SK-N-SH (cell line): ENCODE data around the gene SLC43A3. TPM values are rescaled to one million over a fixed set of nuclear protein-coding genes. Genes with fewer than 3 reads are reported as not detected.

ENCODE experiments used
- CTCF ChIA-PET: fragments of 300-600, 350-600 bp; formaldehyde crosslinking; extraction: SDS; loops from one replicate; lab custom pipeline; 2021; lab: Yijun Ruan, JAX
- POLR2A ChIA-PET: fragments of 350-600 bp; sonication (Branson Sonifier 250); formaldehyde crosslinking; extraction: SDS; loops from one replicate; lab custom pipeline; 2020; ENCODE audit warnings: antibody characterized with exemption, inconsistent platforms; lab: Yijun Ruan, JAX
- DNase-seq: peaks from one replicate; pipeline ENCODE4 v3.0.0; 2012
- H2AFZ ChIP-seq: fragments of 200-600 bp; sonication (generic); 2 replicates; pipeline ENCODE4 v1.8.1; 2016; ENCODE audit warnings: antibody characterized with exemption, mild to moderate bottlenecking, low read depth
- H3F3A ChIP-seq: fragments of 200-600 bp; sonication (generic); replicated peaks from 2 replicates; pipeline ENCODE3; 2016; ENCODE audit warnings: antibody characterized with exemption, mild to moderate bottlenecking; ENCODE audit not compliant: insufficient read depth
- H3K27ac ChIP-seq, 2 experiments: fragments of 200-500 bp in 1 of 2; fragments of 200-600 bp in 1 of 2; sonication (Bioruptor generic) in 1 of 2; sonication (generic), shearing (Covaris generic) in 1 of 2; 2 replicates each; pipeline versions ENCODE4 v1.5.1 to v1.6.1; 2014 to 2016; ENCODE audit warnings: low read depth in 2 of 2, inconsistent platforms in 1 of 2, low read length in 1 of 2, mild to moderate bottlenecking in 1 of 2, mixed read lengths in 1 of 2
- H3K27me3 ChIP-seq: fragments of 200-600 bp; sonication (generic), shearing (Covaris generic); 2 replicates; pipeline ENCODE4 v1.6.1; 2016; ENCODE audit warnings: mixed run types; ENCODE audit not compliant: insufficient read depth
- H3K36me3 ChIP-seq, 2 experiments: fragments of 200-500 bp in 1 of 2; fragments of 200-600 bp in 1 of 2; sonication (Bioruptor generic) in 1 of 2; sonication (generic) in 1 of 2; replicated peaks in 1 of 2; 2 replicates each; pipeline versions ENCODE3 to v1.5.1; 2014 to 2016; ENCODE audit warnings: low read length in 1 of 2, mild to moderate bottlenecking in 1 of 2; ENCODE audit not compliant: insufficient read depth in 2 of 2, control insufficient read depth in 1 of 2
- H3K4me1 ChIP-seq, 2 experiments: fragments of 200-500 bp in 1 of 2; fragments of 200-600 bp in 1 of 2; sonication (Bioruptor generic) in 1 of 2; sonication (generic), shearing (Covaris generic) in 1 of 2; 2 replicates each; pipeline versions ENCODE4 v1.5.1 to v1.6.1; 2014 to 2016; ENCODE audit warnings: low read depth in 1 of 2, low read length in 1 of 2, mixed run types in 1 of 2; ENCODE audit not compliant: insufficient read depth in 2 of 2, control insufficient read depth in 1 of 2
- H3K4me2 ChIP-seq: fragments of 200-600 bp; sonication (generic), shearing (Covaris generic); 2 replicates; pipeline ENCODE4 v1.6.1; 2017; ENCODE audit warnings: mixed run types
- H3K4me3 ChIP-seq, 2 experiments: fragments of 200-500 bp in 1 of 2; fragments of 200-600 bp in 1 of 2; sonication (Bioruptor generic) in 1 of 2; sonication (generic), shearing (Covaris generic) in 1 of 2; 2 replicates each; pipeline versions ENCODE4 v1.5.1 to v1.8.1; 2014 to 2016; ENCODE audit warnings: low read depth in 2 of 2, inconsistent platforms in 1 of 2, low read length in 1 of 2, mild to moderate bottlenecking in 1 of 2, mixed read lengths in 1 of 2, moderate library complexity in 1 of 2
- H3K79me2 ChIP-seq: fragments of 200-600 bp; sonication (generic); 2 replicates; pipeline ENCODE4 v1.8.1; 2017; ENCODE audit warnings: mild to moderate bottlenecking; ENCODE audit not compliant: insufficient read depth
- H3K9ac ChIP-seq: fragments of 200-600 bp; sonication (generic); 2 replicates; pipeline ENCODE4 v1.6.1; 2017; ENCODE audit warnings: mixed run types
- H3K9me2 ChIP-seq: fragments of 200-600 bp; sonication (generic); 2 replicates; pipeline ENCODE4 v1.6.1; 2017; ENCODE audit warnings: mixed run types
- H3K9me3 ChIP-seq: fragments of 200-600 bp; sonication (generic); 2 replicates; pipeline ENCODE4 v1.6.1; 2017; ENCODE audit warnings: mixed run types, mild to moderate bottlenecking, moderate library complexity
- H4K20me1 ChIP-seq: fragments of 200-600 bp; sonication (generic); 2 replicates; pipeline ENCODE4 v1.6.1; 2017; ENCODE audit warnings: mild to moderate bottlenecking, mixed run types; ENCODE audit not compliant: insufficient read depth
- CHD2 ChIP-seq: fragments of 150-350 bp; IDR thresholded peaks from 2 replicates; pipeline ENCODE4 v1.6.1; 2018; ENCODE audit warnings: low read length; ENCODE audit not compliant: partially characterized antibody
- EZH2phosphoT487 ChIP-seq: fragments of 200-600 bp; sonication (generic); IDR thresholded peaks from 2 replicates; pipeline ENCODE4 v1.6.1; 2017; ENCODE audit warnings: low read depth, mixed run types, mild to moderate bottlenecking, antibody characterized with exemption, moderate library complexity, borderline replicate concordance
- FOXM1 ChIP-seq: IDR thresholded peaks from 2 replicates; pipeline ENCODE4 v1.4.0; 2012; ENCODE audit warnings: low read depth, mild to moderate bottlenecking
- MEF2A ChIP-seq: IDR thresholded peaks from 2 replicates; pipeline ENCODE4 v1.4.0; 2012; ENCODE audit warnings: low read depth, borderline replicate concordance
- MXI1 ChIP-seq: IDR thresholded peaks from 2 replicates; pipeline ENCODE4 v1.6.1; 2012; ENCODE audit warnings: mild to moderate bottlenecking, low read depth, low read length, improper control_type of control experiment
- NRF1 ChIP-seq: IDR thresholded peaks from 2 replicates; pipeline ENCODE4 v1.6.1; 2012; ENCODE audit warnings: low read depth, mild to moderate bottlenecking, low read length
- POLR2AphosphoS5 ChIP-seq: IDR thresholded peaks from 2 replicates; pipeline ENCODE4 v1.6.1; 2012; ENCODE audit warnings: low read depth, low read length
- RAD21 ChIP-seq: IDR thresholded peaks from 2 replicates; pipeline ENCODE4 v1.6.1; 2012; ENCODE audit warnings: mild to moderate bottlenecking, low read length
- RFX5 ChIP-seq: IDR thresholded peaks from 2 replicates; pipeline ENCODE4 v1.6.1; 2012; ENCODE audit warnings: mild to moderate bottlenecking, improper control_type of control experiment, low read length
- SIN3A ChIP-seq: IDR thresholded peaks from 2 replicates; pipeline ENCODE4 v1.6.1; 2012; ENCODE audit warnings: low read depth, mild to moderate bottlenecking, low read length, moderate library complexity, borderline replicate concordance
- SMC3 ChIP-seq: IDR thresholded peaks from 2 replicates; pipeline ENCODE4 v1.6.1; 2012; ENCODE audit warnings: low read depth, low read length, improper control_type of control experiment
- TAF1 ChIP-seq: IDR thresholded peaks from 2 replicates; pipeline ENCODE4 v1.6.1; 2012; ENCODE audit warnings: low read depth, mild to moderate bottlenecking, low read length, moderate library complexity, borderline replicate concordance
- TCF12 ChIP-seq: IDR thresholded peaks from 2 replicates; pipeline ENCODE4 v1.4.0; 2012
- TEAD4 ChIP-seq: IDR thresholded peaks from 2 replicates; pipeline ENCODE4 v1.4.0; 2012; ENCODE audit warnings: mild to moderate bottlenecking, borderline replicate concordance; ENCODE audit not compliant: insufficient read depth
- WGBS: methylation state at CpG from one replicate; pipeline ENCODE4 v1.1.6; 2017; ENCODE audit warnings: low lambda C conversion rate; 5-methylcytosine and 5-hydroxymethylcytosine counted together
- polyA plus RNA-seq, 3 experiments: library from polyadenylated mRNA; depleted of rRNA; stranded (reverse); fragments of >200 nt; gene quantifications; 2 replicates each; pipeline ENCODE4 v1.2.3, GENCODE V29; 2012
- TF ChIP-seq, protein P1 (sequence below): IDR thresholded peaks from 2 replicates; pipeline ENCODE4; 2012
- TF ChIP-seq, protein P2 (sequence below): IDR thresholded peaks from 2 replicates; pipeline ENCODE4 v1.4.0; 2012; ENCODE audit warnings: low read depth, borderline replicate concordance
- TF ChIP-seq, protein P3 (sequence below): fragments of 150-350 bp; IDR thresholded peaks from 2 replicates; pipeline ENCODE4 v1.6.1; 2016; ENCODE audit warnings: mild to moderate bottlenecking, low read depth, low read length
- TF ChIP-seq, protein P4 (sequence below): IDR thresholded peaks from 2 replicates; pipeline ENCODE4 v1.4.0; 2012; ENCODE audit warnings: low read depth, borderline replicate concordance
- TF ChIP-seq, protein P5 (sequence below): fragments of 150-350 bp; IDR thresholded peaks from 2 replicates; pipeline ENCODE4 v1.6.1; 2017; ENCODE audit warnings: antibody characterized with exemption, low read length, low read depth, borderline replicate concordance

Gene SLC43A3
- polyA plus RNA-seq, 1 of the 3 experiments (the other 2 are of a cell fraction) = 4.1 TPM

DNA sequence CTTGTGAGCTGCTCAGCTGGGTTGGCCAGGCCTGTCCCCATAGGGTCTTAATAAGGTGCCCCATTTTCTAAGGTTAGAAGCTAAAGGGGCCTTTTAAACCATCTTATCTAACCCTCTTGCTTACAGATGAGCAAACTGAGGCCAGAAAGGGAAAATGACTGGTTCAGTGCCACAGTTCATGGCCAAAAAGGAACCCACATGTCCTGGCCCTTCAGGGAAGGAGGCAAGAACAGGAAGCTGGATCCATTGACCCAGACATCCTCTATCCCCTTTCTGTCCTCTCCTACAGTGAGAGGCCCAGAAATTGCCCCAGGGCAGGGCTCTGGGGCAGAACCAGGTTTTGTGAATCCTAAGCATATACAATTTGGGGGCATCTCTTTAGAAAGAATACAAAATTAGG is 56.0 kb downstream of the SLC43A3 start (continued):
- TF ChIP-seq, protein P1, sequence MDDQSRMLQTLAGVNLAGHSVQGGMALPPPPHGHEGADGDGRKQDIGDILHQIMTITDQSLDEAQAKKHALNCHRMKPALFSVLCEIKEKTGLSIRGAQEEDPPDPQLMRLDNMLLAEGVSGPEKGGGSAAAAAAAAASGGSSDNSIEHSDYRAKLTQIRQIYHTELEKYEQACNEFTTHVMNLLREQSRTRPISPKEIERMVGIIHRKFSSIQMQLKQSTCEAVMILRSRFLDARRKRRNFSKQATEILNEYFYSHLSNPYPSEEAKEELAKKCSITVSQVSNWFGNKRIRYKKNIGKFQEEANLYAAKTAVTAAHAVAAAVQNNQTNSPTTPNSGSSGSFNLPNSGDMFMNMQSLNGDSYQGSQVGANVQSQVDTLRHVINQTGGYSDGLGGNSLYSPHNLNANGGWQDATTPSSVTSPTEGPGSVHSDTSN = no peak
- TF ChIP-seq, all 33 proteins: peak for 0

DNA sequence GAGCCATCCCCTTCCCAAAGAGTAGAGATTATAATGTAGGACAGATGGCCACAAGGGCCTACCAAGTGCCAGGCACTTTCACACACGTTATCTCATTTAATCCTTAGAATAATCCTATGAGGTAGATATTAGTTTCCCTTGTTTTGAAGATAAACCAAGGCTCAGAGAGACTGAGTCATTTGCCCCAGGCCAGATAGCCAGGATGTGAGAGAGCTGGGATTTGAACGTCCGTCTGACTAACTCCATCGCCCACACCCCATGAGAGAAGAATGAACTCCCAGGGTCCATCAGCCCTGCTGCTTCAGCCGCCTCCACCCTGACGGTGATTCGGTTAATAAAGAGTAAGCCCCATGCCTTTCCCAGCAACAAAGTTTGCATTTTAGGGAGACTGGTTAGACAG is 56.7 kb downstream of the SLC43A3 start:
- Histone ChIP-seq H4K20me1 (no peaks in the 10 kb centered on the region), H3K9me2 (no peaks in the 10 kb centered on the region), H3K36me3 (no peaks in the 10 kb centered on the region), H3K4me3 (no peak overlapping the region), H2AFZ (no peak overlapping the region), H3K4me2 (no peak overlapping the region), H3K27ac (no peak overlapping the region), H3K4me1 (no peaks in the 10 kb centered on the region), H3K9ac (no peak overlapping the region)
- POLR2A ChIA-PET = no interaction called here
- DNase-seq = no peak
- CTCF ChIA-PET = interaction anchor here (1.6 kb wide), 2 partner anchors 20 to 25 kb away, joined by 5 to 8 read pairs; no protein-coding TSS in a partner anchor
- no peak for TF ChIP-seq NRF1
- no peak for TF ChIP-seq TCF12
- TF ChIP-seq, protein P2, sequence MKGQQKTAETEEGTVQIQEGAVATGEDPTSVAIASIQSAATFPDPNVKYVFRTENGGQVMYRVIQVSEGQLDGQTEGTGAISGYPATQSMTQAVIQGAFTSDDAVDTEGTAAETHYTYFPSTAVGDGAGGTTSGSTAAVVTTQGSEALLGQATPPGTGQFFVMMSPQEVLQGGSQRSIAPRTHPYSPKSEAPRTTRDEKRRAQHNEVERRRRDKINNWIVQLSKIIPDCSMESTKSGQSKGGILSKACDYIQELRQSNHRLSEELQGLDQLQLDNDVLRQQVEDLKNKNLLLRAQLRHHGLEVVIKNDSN = no peak
- no peak for TF ChIP-seq EZH2phosphoT487
- TF ChIP-seq, all 33 proteins: peak for 0
- no peaks in the 10 kb centered on the region for H3K79me2 ChIP-seq
- 81% methylated on average over 7 of the region's 7 CpGs for WGBS
- H3F3A ChIP-seq = no peaks in the 10 kb centered on the region
- no peaks in the 10 kb centered on the region for H3K27me3 ChIP-seq
- H3K9me3 ChIP-seq = no peaks in the 10 kb centered on the region

DNA sequence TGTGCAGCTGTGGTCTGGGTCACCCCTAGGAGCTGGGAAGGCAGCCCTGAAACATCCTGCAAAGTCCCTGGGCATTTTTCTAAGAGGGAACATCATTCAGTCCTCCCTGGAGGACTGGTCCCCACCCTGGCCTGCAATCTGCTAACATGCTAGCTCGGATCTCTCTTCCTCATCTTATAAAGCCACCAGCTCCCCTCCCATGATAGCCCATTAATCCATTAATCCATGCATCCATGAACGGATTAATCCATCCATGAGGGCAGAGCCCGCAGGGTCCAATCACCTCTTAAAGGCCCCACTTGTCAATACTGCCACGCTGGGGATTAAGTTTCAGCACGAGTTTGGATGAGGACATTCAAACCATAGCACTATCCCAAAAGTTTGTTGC is 58.1 kb downstream of the SLC43A3 start:
- no peaks in the 10 kb centered on the region for H3K79me2 ChIP-seq
- ChIA-PET POLR2A (no interaction called here), CTCF (interaction anchor here (1.4 to 2.1 kb wide), 2 partner anchors 19 to 276 kb away, joined by 3 to 6 read pairs; no protein-coding TSS in a partner anchor)
- no peak overlapping the region for H3K4me3 ChIP-seq
- no peak overlapping the region for H3K9ac ChIP-seq
- no peak overlapping the region for H3K27ac ChIP-seq
- no peaks in the 10 kb centered on the region for H3K9me3 ChIP-seq
- H3F3A ChIP-seq = no peaks in the 10 kb centered on the region
- H3K9me2 ChIP-seq = no peaks in the 10 kb centered on the region
- H3K27me3 ChIP-seq = 0 out of 2 replicates have a peak, but pooled peaks cover 4% of the 10 kb centered on the region
- no peaks in the 10 kb centered on the region for H3K4me1 ChIP-seq
- no peak overlapping the region for H2AFZ ChIP-seq
- no peak for DNase-seq
- WGBS = 32% methylated on average over 5 of the region's 5 CpGs
- no peak for TF ChIP-seq MEF2A
- TF ChIP-seq MXI1 = no peak
- no peak for TF ChIP-seq NRF1
- TF ChIP-seq CHD2 = no peak
- no peak for TF ChIP-seq POLR2AphosphoS5
- TF ChIP-seq, protein P3, sequence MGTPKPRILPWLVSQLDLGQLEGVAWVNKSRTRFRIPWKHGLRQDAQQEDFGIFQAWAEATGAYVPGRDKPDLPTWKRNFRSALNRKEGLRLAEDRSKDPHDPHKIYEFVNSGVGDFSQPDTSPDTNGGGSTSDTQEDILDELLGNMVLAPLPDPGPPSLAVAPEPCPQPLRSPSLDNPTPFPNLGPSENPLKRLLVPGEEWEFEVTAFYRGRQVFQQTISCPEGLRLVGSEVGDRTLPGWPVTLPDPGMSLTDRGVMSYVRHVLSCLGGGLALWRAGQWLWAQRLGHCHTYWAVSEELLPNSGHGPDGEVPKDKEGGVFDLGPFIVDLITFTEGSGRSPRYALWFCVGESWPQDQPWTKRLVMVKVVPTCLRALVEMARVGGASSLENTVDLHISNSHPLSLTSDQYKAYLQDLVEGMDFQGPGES = no peak
- TF ChIP-seq, protein P4, sequence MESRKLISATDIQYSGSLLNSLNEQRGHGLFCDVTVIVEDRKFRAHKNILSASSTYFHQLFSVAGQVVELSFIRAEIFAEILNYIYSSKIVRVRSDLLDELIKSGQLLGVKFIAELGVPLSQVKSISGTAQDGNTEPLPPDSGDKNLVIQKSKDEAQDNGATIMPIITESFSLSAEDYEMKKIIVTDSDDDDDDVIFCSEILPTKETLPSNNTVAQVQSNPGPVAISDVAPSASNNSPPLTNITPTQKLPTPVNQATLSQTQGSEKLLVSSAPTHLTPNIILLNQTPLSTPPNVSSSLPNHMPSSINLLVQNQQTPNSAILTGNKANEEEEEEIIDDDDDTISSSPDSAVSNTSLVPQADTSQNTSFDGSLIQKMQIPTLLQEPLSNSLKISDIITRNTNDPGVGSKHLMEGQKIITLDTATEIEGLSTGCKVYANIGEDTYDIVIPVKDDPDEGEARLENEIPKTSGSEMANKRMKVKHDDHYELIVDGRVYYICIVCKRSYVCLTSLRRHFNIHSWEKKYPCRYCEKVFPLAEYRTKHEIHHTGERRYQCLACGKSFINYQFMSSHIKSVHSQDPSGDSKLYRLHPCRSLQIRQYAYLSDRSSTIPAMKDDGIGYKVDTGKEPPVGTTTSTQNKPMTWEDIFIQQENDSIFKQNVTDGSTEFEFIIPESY = no peak
- no peak for TF ChIP-seq SIN3A
- no peak for TF ChIP-seq SMC3
- no peak for TF ChIP-seq RAD21
- no peak for TF ChIP-seq RFX5
- TF ChIP-seq, protein P5, sequence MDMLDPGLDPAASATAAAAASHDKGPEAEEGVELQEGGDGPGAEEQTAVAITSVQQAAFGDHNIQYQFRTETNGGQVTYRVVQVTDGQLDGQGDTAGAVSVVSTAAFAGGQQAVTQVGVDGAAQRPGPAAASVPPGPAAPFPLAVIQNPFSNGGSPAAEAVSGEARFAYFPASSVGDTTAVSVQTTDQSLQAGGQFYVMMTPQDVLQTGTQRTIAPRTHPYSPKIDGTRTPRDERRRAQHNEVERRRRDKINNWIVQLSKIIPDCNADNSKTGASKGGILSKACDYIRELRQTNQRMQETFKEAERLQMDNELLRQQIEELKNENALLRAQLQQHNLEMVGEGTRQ = no peak
- no peak for TF ChIP-seq FOXM1
- no peak for TF ChIP-seq TEAD4
- no peak for TF ChIP-seq TAF1
- H4K20me1 ChIP-seq = no peaks in the 10 kb centered on the region
- no peaks in the 10 kb centered on the region for H3K36me3 ChIP-seq
- H3K4me2 ChIP-seq = no peak overlapping the region
